Smooth muscle cell (in vitro differentiated cells): ENCODE measurements around the gene PIM1. TPM values are rescaled to one million over a fixed set of nuclear protein-coding genes. Genes with fewer than 3 reads are reported as not detected.

ENCODE experiments used
- DNase-seq: peaks from one replicate; lab custom pipeline; 2025; ENCODE audit not compliant: unreplicated experiment; lab: John Stamatoyannopoulos, UW
- H2AFZ ChIP-seq: fragments of 200-600 bp; sonication (generic); 2 replicates; pipeline ENCODE4 v1.6.0; 2016; ENCODE audit warnings: antibody characterized with exemption, low read depth, mild to moderate bottlenecking
- H3F3A ChIP-seq: fragments of 200-600 bp; sonication (generic); 2 replicates; pipeline ENCODE4 v1.6.0; 2017; ENCODE audit warnings: antibody characterized with exemption, low read depth
- H3K27ac ChIP-seq: fragments of 200-600 bp; sonication (generic); 2 replicates; pipeline ENCODE4 v1.5.1; 2016; ENCODE audit warnings: low read depth, mild to moderate bottlenecking
- H3K27me3 ChIP-seq: fragments of 200-600 bp; sonication (generic); 2 replicates; pipeline ENCODE4 v1.6.1; 2016; ENCODE audit warnings: low read depth, mild to moderate bottlenecking
- H3K36me3 ChIP-seq: fragments of 200-600 bp; sonication (generic); 2 replicates; pipeline ENCODE4 v1.5.1; 2016; ENCODE audit warnings: low read depth
- H3K4me1 ChIP-seq: fragments of 200-600 bp; sonication (generic); 2 replicates; pipeline ENCODE4 v1.5.1; 2016; ENCODE audit warnings: low read depth
- H3K4me2 ChIP-seq: fragments of 200-600 bp; sonication (generic); 2 replicates; pipeline ENCODE4 v1.6.0; 2016; ENCODE audit warnings: mild to moderate bottlenecking
- H3K4me3 ChIP-seq: fragments of 200-600 bp; sonication (generic); 2 replicates; pipeline ENCODE4 v1.5.1; 2016; ENCODE audit warnings: mild to moderate bottlenecking
- H3K79me2 ChIP-seq: fragments of 200-600 bp; sonication (generic); 2 replicates; pipeline ENCODE4 v1.6.0; 2016; ENCODE audit warnings: low read depth, mild to moderate bottlenecking
- H3K9ac ChIP-seq: fragments of 200-600 bp; sonication (generic); 2 replicates; pipeline ENCODE4 v1.6.0; 2016; ENCODE audit warnings: low read depth
- H3K9me3 ChIP-seq: fragments of 200-600 bp; sonication (generic); replicated peaks from 2 replicates; pipeline ENCODE4 v1.5.1; 2016; ENCODE audit warnings: low read depth
- H4K20me1 ChIP-seq: fragments of 200-600 bp; sonication (generic); 2 replicates; pipeline ENCODE4 v1.6.0; 2016; ENCODE audit warnings: low read depth
- CTCF ChIP-seq: fragments of 200-600 bp; sonication (generic); IDR thresholded peaks from 2 replicates; pipeline ENCODE4 v1.5.1; 2017; ENCODE audit warnings: borderline replicate concordance, mild to moderate bottlenecking, antibody characterized with exemption; ENCODE audit not compliant: insufficient read depth, poor library complexity, severe bottlenecking
- WGBS: methylation state at CpG from one replicate; pipeline ENCODE4 v1.1.7; 2016; ENCODE audit warnings: low lambda C conversion rate; 5-methylcytosine and 5-hydroxymethylcytosine counted together
- polyA plus RNA-seq: library from polyadenylated mRNA; unstranded; fragments of >200 nt; fragmentation: Nextera tagmentation; extraction: Ambion mirVana; gene quantifications from 2 replicates; pipeline ENCODE4 v1.2.1, GENCODE V29; 2016
- total RNA-seq: library from RNA; depleted of rRNA; stranded (reverse); fragments of >200 nt; gene quantifications from 2 replicates; pipeline ENCODE4 v1.2.3, GENCODE V29; 2014

The PIM1 gene
- total and polyA plus RNA-seq, 2 experiments from 2014 or later: 29.5 to 41.9 TPM

GRCh38 chr6:37218061-37218460 is 48.1 kb downstream of the PIM1 start:
- TF ChIP-seq CTCF: no peak
- H3F3A ChIP-seq: peaks cover 12% of the 10 kb centered on the region
- no peak overlapping the region for H3K27ac ChIP-seq
- no peaks in the 10 kb centered on the region for H3K27me3 ChIP-seq
- H3K9ac ChIP-seq: no peak overlapping the region
- H3K9me3 ChIP-seq: no peaks in the 10 kb centered on the region
- H3K4me2 ChIP-seq: no peak overlapping the region
- no peak overlapping the region for H3K4me3 ChIP-seq
- 97% methylated on average over 6 of the region's 6 CpGs for WGBS
- no peak for DNase-seq
- no peaks in the 10 kb centered on the region for H4K20me1 ChIP-seq
- no peaks in the 10 kb centered on the region for H3K36me3 ChIP-seq
- no peaks in the 10 kb centered on the region for H3K79me2 ChIP-seq
- H2AFZ ChIP-seq: no peak overlapping the region
- peaks cover 4% of the 10 kb centered on the region for H3K4me1 ChIP-seq

GRCh38 chr6:37218511-37218910 is 48.6 kb downstream of the PIM1 start:
- peaks cover 14% of the 10 kb centered on the region for H3F3A ChIP-seq
- no peak for TF ChIP-seq CTCF
- H3K9me3 ChIP-seq: no peaks in the 10 kb centered on the region
- H3K4me1 ChIP-seq: peaks cover 5% of the 10 kb centered on the region
- no peaks in the 10 kb centered on the region for H3K36me3 ChIP-seq
- H2AFZ ChIP-seq: no peak overlapping the region
- H3K27me3 ChIP-seq: no peaks in the 10 kb centered on the region
- no peak overlapping the region for H3K4me3 ChIP-seq
- no peak overlapping the region for H3K27ac ChIP-seq
- no peak overlapping the region for H3K9ac ChIP-seq
- 89% methylated on average over 8 of the region's 8 CpGs for WGBS
- DNase-seq: no peak
- no peaks in the 10 kb centered on the region for H3K79me2 ChIP-seq
- H4K20me1 ChIP-seq: no peaks in the 10 kb centered on the region
- no peak overlapping the region for H3K4me2 ChIP-seq

GRCh38 chr6:37221585-37222124 is 51.7 kb downstream of the PIM1 start:
- H3K4me2 ChIP-seq: peak overlapping the region; percentile 93

More at GRCh38 chr6:37221585-37222124, 51.7 kb downstream of the PIM1 start:
- H3K27me3 ChIP-seq: no peaks in the 10 kb centered on the region
- H3F3A ChIP-seq: peaks cover 14% of the 10 kb centered on the region
- H3K4me1 ChIP-seq: peaks cover 5% of the 10 kb centered on the region
- H3K9me3 ChIP-seq: no peaks in the 10 kb centered on the region
- H3K27ac ChIP-seq: no peak overlapping the region
- peak overlapping the region; percentile 81 for H3K4me3 ChIP-seq
- no peak for TF ChIP-seq CTCF
- 46% methylated on average over 6 of the region's 6 CpGs for WGBS
- DNase-seq: no peak
- no peaks in the 10 kb centered on the region for H3K79me2 ChIP-seq
- no peaks in the 10 kb centered on the region for H3K36me3 ChIP-seq
- no peak overlapping the region for H3K9ac ChIP-seq
- H2AFZ ChIP-seq: peak overlapping the region; percentile 96
- H4K20me1 ChIP-seq: no peaks in the 10 kb centered on the region
